ENCODE data around the gene NUPR2. TPM values are rescaled to one million over a fixed set of nuclear protein-coding genes. Genes with fewer than 3 reads are reported as not detected.
"Not testable (repeated sequence)": the region's sequence is repeated elsewhere in the genome, so short reads cannot be mapped to it uniquely, and the experiment has no call there.

Gene NUPR2
- total RNA-seq, 1 donor = not detected

DNA sequence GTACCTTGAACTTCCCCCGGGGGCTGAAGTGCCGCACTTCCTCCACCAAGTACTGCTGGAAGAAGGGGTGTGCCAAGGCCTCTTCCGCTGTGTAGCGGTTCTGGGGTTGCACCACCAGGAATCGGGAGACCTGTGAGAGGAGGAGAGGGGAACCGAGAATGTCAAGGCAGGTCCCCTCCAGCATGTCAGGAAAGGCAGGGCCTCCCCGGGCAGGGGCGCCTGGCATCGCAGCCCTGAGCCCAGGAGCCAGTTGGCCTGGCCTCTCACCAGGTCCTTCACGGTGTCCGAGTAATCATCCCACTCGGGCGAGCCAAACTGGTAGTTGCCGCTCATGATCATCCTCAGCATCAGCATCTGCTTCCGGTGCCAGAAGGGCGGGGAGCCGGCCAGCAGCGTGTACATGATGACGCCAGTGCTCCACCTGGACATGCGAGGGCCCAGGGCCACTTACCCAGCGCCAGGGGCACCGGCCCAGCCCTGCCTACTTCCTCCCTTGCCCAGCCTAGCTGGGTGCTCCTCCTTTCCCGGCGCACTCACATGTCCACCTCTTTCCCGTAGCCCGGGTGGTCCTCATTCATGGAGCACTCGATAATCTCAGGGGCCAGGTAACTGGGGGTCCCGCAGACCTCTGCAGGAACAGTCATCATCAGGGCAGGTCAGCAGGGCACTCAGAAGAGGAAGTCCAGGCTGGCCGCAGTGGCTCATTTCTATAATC, 34.4 kb downstream of the NUPR2 start:
- H3K4me3 ChIP-seq (ENCODE audit: low read depth, low read length) = no peak overlapping the region

DNA sequence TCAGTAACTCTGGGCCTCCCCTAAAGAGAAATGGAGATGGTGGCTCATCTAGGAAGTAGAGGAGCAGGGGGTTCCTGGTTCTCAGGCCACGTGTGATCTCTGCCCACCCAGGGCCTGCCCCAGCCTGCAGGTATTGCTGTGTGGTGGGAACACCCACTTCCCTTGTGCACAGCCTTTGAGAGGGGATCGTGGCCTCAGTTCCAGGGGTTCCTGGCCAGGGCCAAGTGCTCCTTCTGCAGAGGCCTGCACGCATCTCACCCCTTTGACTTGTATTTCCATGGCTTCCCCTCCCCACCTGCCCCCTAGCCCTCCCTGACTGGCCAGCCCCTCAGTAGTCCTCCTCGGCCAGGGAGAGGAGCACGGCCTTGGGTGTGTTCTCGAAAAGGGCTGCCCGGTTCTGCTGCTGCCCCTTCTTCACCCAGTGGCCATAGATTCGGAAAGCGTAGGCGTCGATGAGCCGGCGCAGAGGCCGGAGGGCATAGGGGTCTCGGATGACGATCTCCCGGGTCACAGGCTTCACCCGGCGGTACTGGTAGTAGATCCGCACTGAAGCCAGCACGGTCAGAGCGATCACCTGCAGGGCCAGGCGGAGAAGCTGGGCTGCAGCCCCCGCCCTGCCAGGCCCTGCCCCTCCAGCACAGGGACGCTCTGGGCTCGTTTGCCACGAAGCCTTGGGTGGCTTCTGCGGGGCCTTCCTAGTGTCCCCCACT, 35.3 kb downstream of the NUPR2 start:
- DNase-seq (ENCODE audit: low read depth); H3K4me3 ChIP-seq (ENCODE audit: low read depth, low read length): not testable (repeated sequence)

More for the DNA sequence above, 34.4 kb downstream of the NUPR2 start:
- no peak for DNase-seq (ENCODE audit: low read depth)
- TF ChIP-seq, protein P1, sequence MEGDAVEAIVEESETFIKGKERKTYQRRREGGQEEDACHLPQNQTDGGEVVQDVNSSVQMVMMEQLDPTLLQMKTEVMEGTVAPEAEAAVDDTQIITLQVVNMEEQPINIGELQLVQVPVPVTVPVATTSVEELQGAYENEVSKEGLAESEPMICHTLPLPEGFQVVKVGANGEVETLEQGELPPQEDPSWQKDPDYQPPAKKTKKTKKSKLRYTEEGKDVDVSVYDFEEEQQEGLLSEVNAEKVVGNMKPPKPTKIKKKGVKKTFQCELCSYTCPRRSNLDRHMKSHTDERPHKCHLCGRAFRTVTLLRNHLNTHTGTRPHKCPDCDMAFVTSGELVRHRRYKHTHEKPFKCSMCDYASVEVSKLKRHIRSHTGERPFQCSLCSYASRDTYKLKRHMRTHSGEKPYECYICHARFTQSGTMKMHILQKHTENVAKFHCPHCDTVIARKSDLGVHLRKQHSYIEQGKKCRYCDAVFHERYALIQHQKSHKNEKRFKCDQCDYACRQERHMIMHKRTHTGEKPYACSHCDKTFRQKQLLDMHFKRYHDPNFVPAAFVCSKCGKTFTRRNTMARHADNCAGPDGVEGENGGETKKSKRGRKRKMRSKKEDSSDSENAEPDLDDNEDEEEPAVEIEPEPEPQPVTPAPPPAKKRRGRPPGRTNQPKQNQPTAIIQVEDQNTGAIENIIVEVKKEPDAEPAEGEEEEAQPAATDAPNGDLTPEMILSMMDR (IDR thresholded peaks at IDR 0.05; ENCODE audit: insufficient read depth, low read depth, low read length) = no peak

DNA sequence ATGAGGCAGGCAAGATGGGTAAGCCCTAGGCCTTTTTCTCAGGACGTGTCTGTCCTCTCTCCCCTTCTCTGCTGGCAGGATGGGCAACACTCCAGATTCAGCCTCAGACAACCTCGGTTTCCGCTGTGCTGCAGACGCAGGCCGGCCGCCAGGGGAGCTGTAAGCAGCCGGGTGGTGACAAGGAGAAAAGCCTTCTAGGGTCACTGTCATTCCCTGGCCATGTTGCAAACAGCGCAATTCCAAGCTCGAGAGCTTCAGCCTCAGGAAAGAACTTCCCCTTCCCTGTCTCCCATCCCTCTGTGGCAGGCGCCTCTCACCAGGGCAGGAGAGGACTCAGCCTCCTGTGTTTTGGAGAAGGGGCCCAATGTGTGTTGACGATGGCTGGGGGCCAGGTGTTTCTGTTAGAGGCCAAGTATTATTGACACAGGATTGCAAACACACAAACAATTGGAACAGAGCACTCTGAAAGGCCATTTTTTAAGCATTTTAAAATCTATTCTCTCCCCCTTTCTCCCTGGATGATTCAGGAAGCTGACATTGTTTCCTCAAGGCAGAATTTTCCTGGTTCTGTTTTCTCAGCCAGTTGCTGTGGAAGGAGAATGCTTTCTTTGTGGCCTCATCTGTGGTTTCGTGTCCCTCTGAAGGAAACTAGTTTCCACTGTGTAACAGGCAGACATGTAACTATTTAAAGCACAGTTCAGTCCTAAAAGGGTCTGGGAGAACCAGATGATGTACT, 36.6 kb downstream of the NUPR2 start:
- TF ChIP-seq, protein P1 (IDR thresholded peaks at IDR 0.05; ENCODE audit: insufficient read depth, low read depth, low read length) = peak; percentile 60
- H3K4me3 ChIP-seq (ENCODE audit: low read depth, low read length) = no peak overlapping the region
- peak; percentile 73 for DNase-seq (ENCODE audit: low read depth)

DNA sequence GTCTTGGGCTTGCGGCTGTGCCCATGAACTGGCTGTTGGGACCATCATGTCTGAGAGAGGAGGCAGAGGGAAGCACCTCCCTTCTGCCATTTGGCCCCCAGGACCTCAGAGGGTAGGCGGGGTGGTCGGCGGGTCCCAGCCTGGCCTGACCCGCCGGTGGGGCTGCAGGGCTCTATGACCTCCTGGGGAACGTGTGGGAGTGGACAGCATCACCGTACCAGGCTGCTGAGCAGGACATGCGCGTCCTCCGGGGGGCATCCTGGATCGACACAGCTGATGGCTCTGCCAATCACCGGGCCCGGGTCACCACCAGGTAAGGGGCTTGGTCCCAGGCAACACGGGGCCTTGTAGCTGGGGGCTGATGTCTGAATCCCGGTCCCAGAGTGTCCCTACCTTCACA, 38.0 kb downstream of the NUPR2 start:
- no peak overlapping the region for H3K4me3 ChIP-seq (ENCODE audit: low read depth, low read length)
- TF ChIP-seq, protein P1 (IDR thresholded peaks at IDR 0.05; ENCODE audit: insufficient read depth, low read depth, low read length) = no peak
- DNase-seq (ENCODE audit: low read depth) = no peak

- no peak for DNase-seq (ENCODE audit: low read depth)
- no peak overlapping the region for H3K4me3 ChIP-seq (ENCODE audit: low read depth, low read length)
- TF ChIP-seq, protein P1 (IDR thresholded peaks at IDR 0.05; ENCODE audit: insufficient read depth, low read depth, low read length) = no peak
These were observed 38.5 kb downstream of the NUPR2 start for GRCh38 chr7:56077681-56078080.

- H3K4me3 ChIP-seq (ENCODE audit: low read depth, low read length) = no peak overlapping the region
- peak; percentile 83 for DNase-seq (ENCODE audit: low read depth)
- TF ChIP-seq, protein P1 (IDR thresholded peaks at IDR 0.05; ENCODE audit: insufficient read depth, low read depth, low read length) = peak; percentile 94
These were observed 41.8 kb downstream of the NUPR2 start for GRCh38 chr7:56074371-56074791.

- DNase-seq (ENCODE audit: low read depth); H3K4me3 ChIP-seq (ENCODE audit: low read depth, low read length): not testable (repeated sequence)
These were observed 49.8 kb downstream of the NUPR2 start for GRCh38 chr7:56066376-56066775.

Other genes starting within 250 kb of the NUPR2 start
- 1.3 and 3.5 TPM in 2 replicates for gene ZNF713, start 229.0 kb downstream of the NUPR2 start, total RNA-seq
- 12.9 and 16.0 TPM in 2 replicates for gene MRPS17, start 164.5 kb downstream of the NUPR2 start, total RNA-seq
- gene NIPSNAP2, start 151.8 kb downstream of the NUPR2 start, total RNA-seq = 39.7 and 53.1 TPM in 2 replicates
- gene PSPH, start 65.0 kb downstream of the NUPR2 start, total RNA-seq = 106 and 125 TPM in 2 replicates
- 148 and 187 TPM in 2 replicates for gene CCT6A, start 64.7 kb downstream of the NUPR2 start, total RNA-seq
- 167 and 209 TPM in 2 replicates for gene SUMF2, start 52.1 kb downstream of the NUPR2 start, total RNA-seq
- gene PHKG1, start 23.5 kb downstream of the NUPR2 start, total RNA-seq = 0.43 and 0.64 TPM in 2 replicates
- gene CHCHD2, start 9.9 kb downstream of the NUPR2 start, total RNA-seq = 200 and 256 TPM in 2 replicates